IPS DF 6.9 (cell line): ENCODE measurements around the gene KCNH2.
A peak's percentile ranks its signal among the peaks of the same experiment; 100 is the strongest.

Experiments
- DNase-seq: peaks from one replicate; pipeline ENCODE4 v3.0.0-alpha.2; 2013; ENCODE audit warnings: low read depth, low spot score
- H3K27ac ChIP-seq: one replicate; pipeline ENCODE4 v1.5.1; 2013; ENCODE audit warnings: low read length, control low read depth
- H3K27me3 ChIP-seq: 2 replicates; pipeline ENCODE4 v1.6.1; 2013; ENCODE audit warnings: mild to moderate bottlenecking, low read length; ENCODE audit not compliant: control insufficient read depth, insufficient read depth
- H3K36me3 ChIP-seq: 2 replicates; pipeline ENCODE4 v1.6.1; 2013; ENCODE audit warnings: low read length; ENCODE audit not compliant: control insufficient read depth, insufficient read depth
- H3K4me1 ChIP-seq: 2 replicates; pipeline ENCODE4 v1.6.1; 2013; ENCODE audit warnings: low read length; ENCODE audit not compliant: control insufficient read depth, insufficient read depth
- H3K4me3 ChIP-seq: 2 replicates; pipeline ENCODE4 v1.5.1; 2013; ENCODE audit warnings: mild to moderate bottlenecking, low read length
- H3K9me3 ChIP-seq: 2 replicates; pipeline ENCODE4 v1.6.1; 2013; ENCODE audit warnings: low read length, inconsistent platforms; ENCODE audit not compliant: control insufficient read depth, insufficient read depth
- WGBS: extraction: QIAGEN DNeasy Blood & Tissue Kit; methylation state at CpG from one replicate; pipeline ENCODE4 v1.1.7; 2013; ENCODE audit warnings: mixed read lengths, missing lambda C conversion rate; ENCODE audit not compliant: insufficient read length, insufficient coverage; 5-methylcytosine and 5-hydroxymethylcytosine counted together

KCNH2 gene

GRCh38 chr7:150983893-150984368 lies 5.8 kb upstream of the KCNH2 start:
- H3K36me3 ChIP-seq, result no peaks in the 10 kb centered on the region
- H3K9me3 ChIP-seq, result no peaks in the 10 kb centered on the region
- H3K27ac ChIP-seq, result no peak overlapping the region
- H3K27me3 ChIP-seq, result no peaks in the 10 kb centered on the region
- no CpG with 5 or more reads among the region's 2 CpGs for WGBS
- DNase-seq, result no peak
- peaks cover 10% of the 10 kb centered on the region for H3K4me1 ChIP-seq
- no peak overlapping the region for H3K4me3 ChIP-seq

GRCh38 chr7:150982351-150982750 lies 4.2 kb upstream of the KCNH2 start:
- peaks cover under 1% of the 10 kb centered on the region; the same call in 1 of the 2 replicates for H3K27me3 ChIP-seq
- WGBS, result no CpG with 5 or more reads among the region's 3 CpGs
- no peak overlapping the region for H3K4me3 ChIP-seq

GRCh38 chr7:150981644-150982043 lies 3.5 kb upstream of the KCNH2 start:
- DNase-seq, result no peak
- H3K27ac ChIP-seq, result no peak overlapping the region
- H3K27me3 ChIP-seq, result peaks cover 4% of the 10 kb centered on the region
- no peaks in the 10 kb centered on the region for H3K36me3 ChIP-seq
- no CpG with 5 or more reads among the region's 6 CpGs for WGBS
- no peak overlapping the region for H3K4me3 ChIP-seq
- no peaks in the 10 kb centered on the region for H3K9me3 ChIP-seq
- peaks cover 16% of the 10 kb centered on the region for H3K4me1 ChIP-seq

More at GRCh38 chr7:150982351-150982750, 4.2 kb upstream of the KCNH2 start:
- H3K27ac ChIP-seq, result no peak overlapping the region
- no peaks in the 10 kb centered on the region for H3K9me3 ChIP-seq
- DNase-seq, result no peak
- H3K4me1 ChIP-seq, result peaks cover 11% of the 10 kb centered on the region
- no peaks in the 10 kb centered on the region for H3K36me3 ChIP-seq

GRCh38 chr7:150980663-150981062 lies 2.5 kb upstream of the KCNH2 start:
- H3K27ac ChIP-seq, result no peak overlapping the region
- no CpG with 5 or more reads among the region's 2 CpGs for WGBS
- no peak overlapping the region for H3K4me3 ChIP-seq
- H3K9me3 ChIP-seq, result no peaks in the 10 kb centered on the region
- DNase-seq, result no peak
- peaks cover 15% of the 10 kb centered on the region for H3K4me1 ChIP-seq
- peaks cover 4% of the 10 kb centered on the region for H3K27me3 ChIP-seq
- no peaks in the 10 kb centered on the region for H3K36me3 ChIP-seq

GRCh38 chr7:150979713-150980390 lies 1.7 kb upstream of the KCNH2 start:
- Histone ChIP-seq H3K27ac (no peak overlapping the region), H3K27me3 (peaks cover 4% of the 10 kb centered on the region), H3K36me3 (no peaks in the 10 kb centered on the region), H3K4me3 (no peak overlapping the region), H3K9me3 (no peaks in the 10 kb centered on the region), H3K4me1 (peaks cover 15% of the 10 kb centered on the region)
- DNase-seq, result no peak
- no CpG with 5 or more reads among the region's 7 CpGs for WGBS

GRCh38 chr7:150977382-150978125 lies 567 bp downstream of the KCNH2 start:
- peak overlapping the region; percentile 15; the same call in 1 of the 2 replicates for H3K4me3 ChIP-seq
- WGBS, result no CpG with 5 or more reads among the region's 62 CpGs
- no peak overlapping the region for H3K27ac ChIP-seq
- H3K9me3 ChIP-seq, result no peaks in the 10 kb centered on the region
- DNase-seq, result no peak
- H3K4me1 ChIP-seq, result peaks cover 17% of the 10 kb centered on the region
- H3K27me3 ChIP-seq, result peaks cover 4% of the 10 kb centered on the region
- no peaks in the 10 kb centered on the region for H3K36me3 ChIP-seq

- no CpG with 5 or more reads among the region's 13 CpGs for WGBS
- peaks cover 20% of the 10 kb centered on the region for H3K4me1 ChIP-seq
Observed at GRCh38 chr7:150976529-150977381, 1.4 kb downstream of the KCNH2 start.

GRCh38 chr7:150975536-150976319 lies 2.4 kb downstream of the KCNH2 start:
- H3K9me3 ChIP-seq, result no peaks in the 10 kb centered on the region
- DNase-seq, result no peak
- H3K36me3 ChIP-seq, result no peaks in the 10 kb centered on the region
- H3K4me1 ChIP-seq, result peaks cover 20% of the 10 kb centered on the region
- WGBS, result no CpG with 5 or more reads among the region's 9 CpGs
- peaks cover 4% of the 10 kb centered on the region for H3K27me3 ChIP-seq
- no peak overlapping the region; the same call in 1 of the 2 replicates for H3K4me3 ChIP-seq
- no peak overlapping the region for H3K27ac ChIP-seq

More at GRCh38 chr7:150976529-150977381, 1.4 kb downstream of the KCNH2 start:
- H3K27ac ChIP-seq, result no peak overlapping the region
- peaks cover 4% of the 10 kb centered on the region for H3K27me3 ChIP-seq
- H3K36me3 ChIP-seq, result no peaks in the 10 kb centered on the region
- H3K9me3 ChIP-seq, result no peaks in the 10 kb centered on the region
- DNase-seq, result no peak
- peak overlapping the region; percentile 15; the same call in 1 of the 2 replicates for H3K4me3 ChIP-seq

- Histone ChIP-seq H3K4me1 (peaks cover 17% of the 10 kb centered on the region), H3K9me3 (no peaks in the 10 kb centered on the region), H3K4me3 (peak overlapping the region; percentile 69; the same call in 1 of the 2 replicates), H3K27ac (no peak overlapping the region), H3K36me3 (no peaks in the 10 kb centered on the region; the same call in 1 of the 2 replicates), H3K27me3 (peaks cover 4% of the 10 kb centered on the region)
- no CpG with 5 or more reads among the region's 89 CpGs for WGBS
- DNase-seq, result no peak
Observed at GRCh38 chr7:150974468-150975391, 3.4 kb downstream of the KCNH2 start.
